Endodermal cell (in vitro differentiated cells): Measurements from ENCODE around the gene CRYBB2. TPM values are rescaled to one million over a fixed set of nuclear protein-coding genes. Genes with fewer than 3 reads are reported as not detected.

Experiments used
- DNase-seq: peaks from one replicate; pipeline ENCODE4 v3.0.0-alpha.2; 2017
- H3K27ac ChIP-seq: 2 replicates; pipeline ENCODE4 v1.5.1; 2013; ENCODE audit warnings: mild to moderate bottlenecking, low read depth, low read length, moderate library complexity
- H3K27me3 ChIP-seq: 2 replicates; pipeline ENCODE4 v1.6.1; 2013; ENCODE audit warnings: mild to moderate bottlenecking, low read length, moderate library complexity; ENCODE audit not compliant: insufficient read depth, control insufficient read depth, poor library complexity, severe bottlenecking
- H3K36me3 ChIP-seq: 2 replicates; pipeline ENCODE4 v1.7.0; 2013; ENCODE audit warnings: mild to moderate bottlenecking, low read length, moderate library complexity; ENCODE audit not compliant: control insufficient read depth, insufficient read depth
- H3K4me1 ChIP-seq: one replicate; pipeline ENCODE4 v1.7.0; 2013; ENCODE audit warnings: low read length; ENCODE audit not compliant: control insufficient read depth, insufficient read depth
- H3K4me3 ChIP-seq: 2 replicates; pipeline ENCODE4 v1.5.1; 2013; ENCODE audit warnings: mild to moderate bottlenecking, low read length, moderate library complexity
- H3K9ac ChIP-seq: 2 replicates; pipeline ENCODE4 v1.6.1; 2013; ENCODE audit warnings: mild to moderate bottlenecking, low read length, moderate library complexity; ENCODE audit not compliant: poor library complexity, severe bottlenecking; ENCODE audit errors: extremely low read depth
- H3K9me3 ChIP-seq: 2 replicates; pipeline ENCODE4 v1.6.1; 2013; ENCODE audit warnings: mild to moderate bottlenecking, low read length, moderate library complexity; ENCODE audit not compliant: control insufficient read depth
- H3K27ac Mint-ChIP-seq: 2 replicates; pipeline ENCODE4 v1.8.0; 2020; ENCODE audit warnings: mixed read lengths
- H3K27me3 Mint-ChIP-seq: 2 replicates; pipeline ENCODE4 v1.8.0; 2021; ENCODE audit warnings: mild to moderate bottlenecking, mixed read lengths; ENCODE audit not compliant: insufficient read depth
- H3K36me3 Mint-ChIP-seq: 2 replicates; pipeline ENCODE4 v1.8.0; 2020; ENCODE audit warnings: low read depth, mixed read lengths
- H3K4me1 Mint-ChIP-seq: 2 replicates; pipeline ENCODE4 v1.8.0; 2020; ENCODE audit warnings: mixed read lengths
- H3K4me3 Mint-ChIP-seq: 2 replicates; pipeline ENCODE4 v1.8.0; 2020; ENCODE audit warnings: mild to moderate bottlenecking, moderate library complexity, mixed read lengths
- H3K9me3 Mint-ChIP-seq: 2 replicates; pipeline ENCODE4 v1.8.0; 2020; ENCODE audit warnings: mild to moderate bottlenecking, mixed read lengths
- CTCF ChIP-seq: fragments of 200-600 bp; sonication (generic); conservative IDR thresholded peaks from 2 replicates; pipeline ENCODE4 v1.5.0; 2021; ENCODE audit warnings: antibody characterized with exemption, mild to moderate bottlenecking
- WGBS, 2 experiments: methylation state at CpG; one replicate each; pipeline versions ENCODE4 v1.1.5 to v1.1.7; 2013; ENCODE audit warnings: missing lambda C conversion rate in 2 of 2, mixed read lengths in 1 of 2; ENCODE audit not compliant: insufficient coverage in 1 of 2, insufficient read length in 1 of 2; 5-methylcytosine and 5-hydroxymethylcytosine counted together
- long read RNA-seq, 4 experiments: library from polyadenylated mRNA in 2 of 4; library from RNA in 1 of 4; library from capped mRNA in 1 of 4; stranded (forward) in 3 of 4; unstranded in 1 of 4; transcript quantifications; one replicate each; pipeline ENCODE4 v2.0.0, GENCODE V29; 2020 to 2021; ENCODE audit warnings: inconsistent platforms in 1 of 4
- polyA plus RNA-seq, 2 experiments: library from polyadenylated mRNA; stranded (reverse); fragments of 50-300 nt; gene quantifications; one replicate each; pipeline ENCODE4 v1.2.3, GENCODE V29; 2013
- total RNA-seq, 2 donors: library from RNA; stranded (reverse); fragmentation: NEBNext Ultra II Directional in 1 of 2; extraction: Animal tissue kit (Norgen Biotek cat#: 25700) in 1 of 2; gene quantifications; 2 replicates in 1 of 2; 3 replicates in 1 of 2; pipeline ENCODE4 v1.2.1, GENCODE V29; 2021

The CRYBB2 gene
- not detected for total RNA-seq
- polyA plus RNA-seq (2013, experiment 1 of 2) = not detected
- not detected for polyA plus RNA-seq (2013, experiment 2 of 2)
- long read RNA-seq, experiment 1 = 0 reads
- long read RNA-seq, experiment 2 = 0 reads
- long read RNA-seq, experiment 3 = 0 reads
- long read RNA-seq, experiment 4 = 0 reads

- no peak within 1 kb of the TSS for H3K27ac Mint-ChIP-seq
- no peak within 1 kb of the TSS for H3K4me3 Mint-ChIP-seq
- WGBS, 2 experiments = 91 to 95% methylated on average over 15 to 19 of the region's 19 CpGs
- no peak within 1 kb of the TSS for H3K9ac ChIP-seq
- H3K9me3 Mint-ChIP-seq = peaks cover 11% of the 10 kb centered on the region
- no peaks in the 10 kb centered on the region for H3K36me3 Mint-ChIP-seq
- H3K27ac ChIP-seq = no peak within 1 kb of the TSS
- TF ChIP-seq CTCF = no peak
- H3K4me1 ChIP-seq = no peaks in the 10 kb centered on the region
- peaks cover 27% of the 10 kb centered on the region for H3K27me3 ChIP-seq
- H3K27me3 Mint-ChIP-seq = peaks cover 16% of the 10 kb centered on the region
- no peak within 1 kb of the TSS for H3K4me3 ChIP-seq
- no peaks in the 10 kb centered on the region for H3K4me1 Mint-ChIP-seq
- H3K9me3 ChIP-seq = peaks cover 13% of the 10 kb centered on the region
- DNase-seq = no peak
- no peaks in the 10 kb centered on the region for H3K36me3 ChIP-seq
These were observed at the start of gene CRYBB2 for GRCh38 chr22:25219211-25219689. CRYBB2 (plus strand) TSS chr22:25219639; CDS start chr22:25221430, 1,791 bp downstream.

GRCh38 chr22:25170426-25170980 lies 48.9 kb upstream of the CRYBB2 start:
- peaks cover 28% of the 10 kb centered on the region for H3K36me3 Mint-ChIP-seq
- Histone ChIP-seq H3K27me3 (no peaks in the 10 kb centered on the region), H3K27ac (no peak overlapping the region), H3K4me3 (no peak overlapping the region), H3K9ac (no peak overlapping the region), H3K9me3 (no peaks in the 10 kb centered on the region), H3K36me3 (peaks cover 26% of the 10 kb centered on the region), H3K4me1 (no peaks in the 10 kb centered on the region)
- peaks cover 2% of the 10 kb centered on the region for H3K4me1 Mint-ChIP-seq
- WGBS, 2 experiments = 93 to 95% methylated on average over 10 to 16 of the region's 16 CpGs
- H3K9me3 Mint-ChIP-seq = no peaks in the 10 kb centered on the region
- H3K27ac Mint-ChIP-seq = peak overlapping the region; percentile 68
- TF ChIP-seq CTCF = no peak
- H3K4me3 Mint-ChIP-seq = no peak overlapping the region
- no peak for DNase-seq
- H3K27me3 Mint-ChIP-seq = no peaks in the 10 kb centered on the region

- Histone ChIP-seq H3K27ac (no peak overlapping the region), H3K4me3 (no peak overlapping the region), H3K9me3 (no peaks in the 10 kb centered on the region), H3K27me3 (no peaks in the 10 kb centered on the region), H3K36me3 (peaks cover 42% of the 10 kb centered on the region), H3K4me1 (no peaks in the 10 kb centered on the region), H3K9ac (no peak overlapping the region)
- DNase-seq = no peak
- TF ChIP-seq CTCF = peak; percentile 61
- H3K4me1 Mint-ChIP-seq = no peaks in the 10 kb centered on the region
- peaks cover 43% of the 10 kb centered on the region for H3K36me3 Mint-ChIP-seq
- WGBS, 2 experiments = 85 to 90% methylated on average over 4 to 5 of the region's 5 CpGs
- H3K27ac Mint-ChIP-seq = no peak overlapping the region
- H3K27me3 Mint-ChIP-seq = no peaks in the 10 kb centered on the region
- no peaks in the 10 kb centered on the region for H3K9me3 Mint-ChIP-seq
- H3K4me3 Mint-ChIP-seq = no peak overlapping the region
These were observed 47.3 kb upstream of the CRYBB2 start for GRCh38 chr22:25172153-25172552.
